ENCODE measurements around the gene MYO5A.

Gene MYO5A

DNA sequence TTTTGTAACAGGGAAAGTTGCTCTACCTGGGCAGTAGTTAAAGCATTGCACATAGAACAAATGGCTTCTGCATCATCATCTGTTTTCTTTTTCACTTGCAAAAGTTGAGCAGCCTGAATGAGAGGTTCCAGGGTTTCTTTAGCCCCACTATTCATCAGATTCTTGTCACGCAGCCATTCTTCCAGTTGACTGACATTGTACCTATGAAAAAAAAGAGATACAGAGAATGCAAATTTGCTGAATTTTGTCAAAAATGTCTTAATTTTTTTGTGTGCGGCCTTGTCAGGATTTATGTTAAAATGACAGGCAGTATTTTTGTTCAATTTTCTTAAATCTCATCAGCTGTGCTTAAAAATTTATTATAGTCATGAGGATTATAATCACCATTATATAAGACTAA lies 211.7 kb downstream of the MYO5A start:
- TF ChIP-seq CTCF (IDR thresholded peaks at IDR 0.05; ENCODE audit: borderline replicate concordance, control extremely low read depth, extremely low read depth, insufficient read depth, missing control alignments): no peak
- DNase-seq (ENCODE audit: low spot score): no peak
- in situ Hi-C loops (cut with MboI; ENCODE audit: low sequenced_read_pairs, unreplicated experiment): no loop called here

DNA sequence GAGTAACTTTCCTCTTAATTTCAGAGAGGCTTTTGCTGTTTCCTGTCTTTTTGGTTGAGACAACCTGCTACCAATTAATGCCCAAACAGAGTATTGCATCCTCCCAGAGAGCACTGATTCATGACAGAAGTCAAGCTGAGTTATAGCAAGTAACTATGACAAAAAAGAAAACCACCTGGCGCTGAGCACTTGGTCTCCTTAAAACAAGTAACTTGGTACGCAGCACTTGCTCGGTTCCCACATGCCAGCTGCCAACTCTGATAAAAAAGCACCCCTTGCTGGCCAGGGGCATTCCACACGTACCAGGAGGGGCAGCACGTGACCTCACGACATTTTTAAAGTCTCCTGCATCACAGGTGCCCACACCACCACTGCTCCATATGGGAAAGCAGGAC lies 219.5 kb downstream of the MYO5A start:
- no peak for DNase-seq (ENCODE audit: low spot score)
- in situ Hi-C loops (cut with MboI; ENCODE audit: low sequenced_read_pairs, unreplicated experiment): no loop called here
- TF ChIP-seq CTCF (IDR thresholded peaks at IDR 0.05; ENCODE audit: borderline replicate concordance, control extremely low read depth, extremely low read depth, insufficient read depth, missing control alignments): no peak

- in situ Hi-C loops (cut with MboI; ENCODE audit: low sequenced_read_pairs, unreplicated experiment): no loop called here
- no peak for TF ChIP-seq CTCF (IDR thresholded peaks at IDR 0.05; ENCODE audit: borderline replicate concordance, control extremely low read depth, extremely low read depth, insufficient read depth, missing control alignments)
- no peak for DNase-seq (ENCODE audit: low spot score)
Measured at GRCh38 chr15:52308446-52309153, 220.1 kb downstream of the MYO5A start.

- no peak for DNase-seq (ENCODE audit: low spot score)
- TF ChIP-seq CTCF (IDR thresholded peaks at IDR 0.05; ENCODE audit: borderline replicate concordance, control extremely low read depth, extremely low read depth, insufficient read depth, missing control alignments): no peak
- in situ Hi-C loops (cut with MboI; ENCODE audit: low sequenced_read_pairs, unreplicated experiment): no loop called here
Measured at GRCh38 chr15:52307847-52308246, 220.8 kb downstream of the MYO5A start.

DNA sequence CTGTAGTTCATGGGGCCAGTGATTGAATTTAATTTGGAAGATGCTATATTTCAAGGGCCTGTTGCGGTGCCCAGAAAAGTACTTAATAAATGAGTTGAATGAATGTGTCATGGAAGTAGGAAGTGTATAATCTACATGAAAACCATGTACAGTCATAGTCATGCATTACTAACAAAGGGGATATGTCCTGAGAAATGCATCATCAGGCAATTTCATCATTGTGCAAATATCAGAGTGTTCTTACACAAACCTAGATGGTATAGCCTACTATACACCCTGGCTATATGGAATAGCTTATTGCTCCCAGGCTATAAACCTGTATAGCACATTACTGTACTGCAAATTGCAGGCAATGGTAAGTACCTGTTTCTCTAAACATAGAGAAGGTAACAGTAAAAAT lies 222.4 kb downstream of the MYO5A start:
- no peak for TF ChIP-seq CTCF (IDR thresholded peaks at IDR 0.05; ENCODE audit: borderline replicate concordance, control extremely low read depth, extremely low read depth, insufficient read depth, missing control alignments)
- DNase-seq (ENCODE audit: low spot score): no peak
- in situ Hi-C loops (cut with MboI; ENCODE audit: low sequenced_read_pairs, unreplicated experiment): no loop called here

- no peak for DNase-seq (ENCODE audit: low spot score)
- in situ Hi-C loops (cut with MboI; ENCODE audit: low sequenced_read_pairs, unreplicated experiment): no loop called here
- no peak for TF ChIP-seq CTCF (IDR thresholded peaks at IDR 0.05; ENCODE audit: borderline replicate concordance, control extremely low read depth, extremely low read depth, insufficient read depth, missing control alignments)
Measured at GRCh38 chr15:52303093-52303772, 225.4 kb downstream of the MYO5A start.
